MG63 (cell line): ENCODE results near the gene URB2. TPM values are rescaled to one million over a fixed set of nuclear protein-coding genes. Genes with fewer than 3 reads are reported as not detected.

Experiments used
- DNase-seq: peaks from one replicate; pipeline ENCODE4 v3.0.0-alpha.2; 2020
- H3K27me3 ChIP-seq: fragments of 250-450 bp; sonication (Bioruptor Pico); 2 replicates; pipeline ENCODE4 v1.5.1; 2020; ENCODE audit warnings: mild to moderate bottlenecking, moderate library complexity
- H3K36me3 ChIP-seq: fragments of 250-450 bp; sonication (Bioruptor Pico); 2 replicates; pipeline ENCODE4 v1.5.1; 2020; ENCODE audit warnings: mild to moderate bottlenecking, moderate library complexity
- H3K4me3 ChIP-seq: fragments of 250-450 bp; sonication (Bioruptor Pico); 2 replicates; pipeline ENCODE4 v1.5.1; 2020; ENCODE audit warnings: mild to moderate bottlenecking, moderate library complexity
- H3K9me3 ChIP-seq: fragments of 250-450 bp; sonication (Bioruptor Pico); 2 replicates; pipeline ENCODE4 v1.5.1; 2020; ENCODE audit warnings: mild to moderate bottlenecking, moderate library complexity
- total RNA-seq: library from RNA; depleted of rRNA; stranded (reverse); fragments of >200 nt; shearing (Covaris generic); gene quantifications from 2 replicates; pipeline ENCODE4 v1.2.3, GENCODE V29; 2014; ENCODE audit warnings: low replicate concordance

The URB2 gene
- total RNA-seq, 1 experiment from 2014 or later, result 21.3 TPM

DNA sequence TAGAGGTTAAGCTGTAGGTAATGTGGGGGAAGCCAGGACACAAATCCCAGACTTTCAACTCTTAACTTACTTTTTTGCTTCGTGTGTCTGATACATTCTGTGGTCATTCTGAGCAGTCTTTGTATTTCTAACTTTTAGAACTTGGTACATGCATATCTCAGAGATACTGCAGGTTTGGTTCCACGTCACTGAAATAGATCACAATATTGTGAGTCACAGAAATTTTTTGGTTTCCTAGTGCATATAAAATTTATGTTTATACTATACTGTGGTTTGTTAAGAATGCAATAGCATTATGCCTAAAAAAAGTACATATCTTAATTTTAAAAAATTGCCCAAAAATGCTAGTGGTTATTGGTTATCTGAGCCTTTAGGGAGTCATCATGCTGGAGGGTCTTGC is 3.2 kb downstream of the URB2 start:
- H3K4me3 ChIP-seq, result no peak overlapping the region
- peaks cover 54% of the 10 kb centered on the region for H3K36me3 ChIP-seq
- H3K9me3 ChIP-seq, result no peaks in the 10 kb centered on the region
- no peaks in the 10 kb centered on the region for H3K27me3 ChIP-seq
- no peak for DNase-seq

DNA sequence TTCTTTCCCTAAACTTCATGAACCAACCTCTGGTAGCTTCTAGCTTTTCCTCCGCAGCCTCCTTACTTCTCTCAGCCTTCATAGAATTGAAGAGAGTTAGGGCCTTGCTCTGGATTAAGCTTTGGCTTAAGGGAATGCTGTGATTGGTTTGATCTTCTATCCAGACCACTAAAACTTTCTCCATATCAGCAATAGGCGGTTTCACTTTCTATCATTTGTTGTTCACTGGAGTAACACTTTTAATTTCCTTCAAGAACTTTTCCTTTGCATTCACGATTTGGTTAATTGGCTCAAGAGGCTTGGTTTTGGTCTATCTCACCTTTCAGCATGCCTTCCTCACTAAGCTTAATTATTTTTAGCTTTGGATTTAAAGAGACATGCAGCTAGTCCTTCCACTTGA is 5.1 kb downstream of the URB2 start:
- H3K9me3 ChIP-seq, result no peaks in the 10 kb centered on the region
- DNase-seq, result no peak
- H3K36me3 ChIP-seq, result peaks cover 66% of the 10 kb centered on the region
- no peaks in the 10 kb centered on the region for H3K27me3 ChIP-seq
- H3K4me3 ChIP-seq, result no peak overlapping the region

GRCh38 chr1:229631966-229632365 is 5.9 kb downstream of the URB2 start:
- no peak for DNase-seq
- Histone ChIP-seq H3K27me3 (no peaks in the 10 kb centered on the region), H3K4me3 (no peak overlapping the region), H3K36me3 (peaks cover 74% of the 10 kb centered on the region), H3K9me3 (no peaks in the 10 kb centered on the region)

- no peak for DNase-seq
- no peaks in the 10 kb centered on the region for H3K9me3 ChIP-seq
- no peaks in the 10 kb centered on the region for H3K27me3 ChIP-seq
- H3K36me3 ChIP-seq, result peaks cover 80% of the 10 kb centered on the region
- H3K4me3 ChIP-seq, result no peak overlapping the region
These were observed 10.0 kb downstream of the URB2 start for GRCh38 chr1:229636042-229636441.

- Histone ChIP-seq H3K36me3 (peaks cover 86% of the 10 kb centered on the region), H3K4me3 (no peak overlapping the region), H3K9me3 (no peaks in the 10 kb centered on the region), H3K27me3 (no peaks in the 10 kb centered on the region)
- DNase-seq, result no peak
These were observed 11.7 kb downstream of the URB2 start for GRCh38 chr1:229637746-229638145.

DNA sequence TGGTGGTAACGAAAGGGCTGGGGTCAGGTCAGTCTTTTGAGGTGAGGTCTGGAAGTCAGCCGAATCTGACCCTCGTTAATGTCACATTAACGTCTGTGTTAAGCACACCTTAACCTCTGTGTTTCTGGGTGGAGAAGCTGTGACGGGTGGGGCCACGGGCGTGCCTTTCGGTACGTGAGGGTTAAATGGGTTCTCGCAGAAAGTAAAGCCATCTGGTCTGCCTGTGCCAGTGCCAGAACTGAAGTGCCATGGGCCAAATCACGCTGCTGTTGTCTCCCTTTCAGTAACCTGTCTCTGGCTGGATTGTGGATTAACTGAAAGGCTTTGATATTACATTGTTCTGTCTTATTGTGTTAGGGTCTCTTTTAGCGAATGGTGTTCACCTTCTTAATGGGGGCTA is 14.4 kb downstream of the URB2 start:
- Histone ChIP-seq H3K27me3 (no peaks in the 10 kb centered on the region), H3K9me3 (no peaks in the 10 kb centered on the region), H3K4me3 (no peak overlapping the region), H3K36me3 (peaks cover 79% of the 10 kb centered on the region)
- no peak for DNase-seq

DNA sequence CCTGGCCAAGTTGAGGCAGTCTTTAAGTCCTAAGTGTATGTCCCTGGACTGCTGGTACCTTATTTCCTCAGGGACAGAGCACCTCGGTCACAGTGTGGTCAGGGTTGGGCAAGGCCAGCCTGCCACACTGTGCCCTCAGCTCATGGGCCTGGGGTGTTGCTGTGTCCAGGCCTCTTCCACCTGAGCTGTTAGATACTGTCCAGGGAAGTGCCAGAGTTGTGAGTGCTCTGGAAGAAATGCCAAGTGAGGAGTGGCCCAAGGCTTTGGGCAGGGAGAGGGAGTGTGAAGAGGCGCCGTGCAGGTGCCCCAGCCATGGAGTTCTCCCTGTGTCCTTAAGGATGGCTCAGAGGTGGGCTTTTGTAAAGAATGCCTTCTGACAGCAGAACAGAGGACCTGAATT is 15.3 kb downstream of the URB2 start:
- H3K36me3 ChIP-seq, result peaks cover 77% of the 10 kb centered on the region

DNA sequence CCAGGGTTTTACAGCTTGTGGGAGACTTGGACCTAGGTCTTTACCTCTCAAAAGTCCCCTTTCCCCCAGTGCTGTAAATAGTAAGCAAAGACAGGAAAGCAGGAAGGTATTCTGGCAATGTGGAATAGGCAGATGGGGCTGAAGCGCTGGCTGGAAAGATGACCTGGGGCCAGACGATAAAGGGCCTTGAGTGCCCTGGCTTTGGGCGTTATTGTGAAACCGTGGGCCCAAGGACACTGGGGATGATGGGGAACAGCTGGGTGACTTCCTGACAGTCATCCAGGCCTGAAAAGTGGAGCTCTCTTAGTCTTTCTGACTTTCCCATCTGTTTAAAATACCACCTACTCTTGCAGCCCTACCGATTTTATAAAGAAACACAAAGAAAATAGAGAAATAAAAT is 16.3 kb downstream of the URB2 start:
- H3K9me3 ChIP-seq, result no peaks in the 10 kb centered on the region
- peaks cover 77% of the 10 kb centered on the region for H3K36me3 ChIP-seq

More for the DNA sequence above, 15.3 kb downstream of the URB2 start:
- Histone ChIP-seq H3K27me3 (no peaks in the 10 kb centered on the region), H3K4me3 (no peak overlapping the region), H3K9me3 (no peaks in the 10 kb centered on the region)
- DNase-seq, result no peak

GRCh38 chr1:229642970-229643369 is 16.9 kb downstream of the URB2 start:
- Histone ChIP-seq H3K27me3 (no peaks in the 10 kb centered on the region), H3K36me3 (peaks cover 77% of the 10 kb centered on the region), H3K4me3 (no peak overlapping the region), H3K9me3 (no peaks in the 10 kb centered on the region)
- no peak for DNase-seq

More for the DNA sequence above, 16.3 kb downstream of the URB2 start:
- no peak for DNase-seq
- no peaks in the 10 kb centered on the region for H3K27me3 ChIP-seq
- no peak overlapping the region for H3K4me3 ChIP-seq

- DNase-seq, result no peak
- Histone ChIP-seq H3K36me3 (peaks cover 80% of the 10 kb centered on the region), H3K27me3 (no peaks in the 10 kb centered on the region), H3K4me3 (no peak overlapping the region), H3K9me3 (no peaks in the 10 kb centered on the region)
These were observed 18.1 kb downstream of the URB2 start for GRCh38 chr1:229643996-229644745.

GRCh38 chr1:229645324-229645993 is 19.4 kb downstream of the URB2 start:
- H3K36me3 ChIP-seq, result peaks cover 80% of the 10 kb centered on the region
- no peak overlapping the region for H3K4me3 ChIP-seq
- DNase-seq, result no peak
- no peaks in the 10 kb centered on the region for H3K27me3 ChIP-seq
- H3K9me3 ChIP-seq, result no peaks in the 10 kb centered on the region

DNA sequence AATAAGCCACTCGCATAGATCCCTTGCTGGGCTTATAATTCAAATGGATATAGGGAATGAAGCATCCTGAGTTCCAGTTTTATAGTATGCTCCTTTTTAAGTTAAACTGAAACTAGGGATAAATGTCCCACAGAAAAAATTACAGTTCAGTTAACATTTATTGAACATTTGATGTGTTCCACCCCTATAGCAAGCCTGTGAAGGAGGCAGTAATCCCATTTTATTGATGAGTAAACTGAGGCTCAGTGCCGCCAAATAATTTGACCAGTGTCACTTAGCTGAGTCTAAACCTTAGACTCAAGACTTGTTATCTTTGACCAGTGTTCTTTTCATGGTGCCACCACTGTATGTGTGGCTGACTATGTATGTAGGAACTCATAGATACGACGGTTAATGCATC is 22.4 kb downstream of the URB2 start:
- no peaks in the 10 kb centered on the region for H3K27me3 ChIP-seq
- H3K9me3 ChIP-seq, result no peaks in the 10 kb centered on the region
- H3K4me3 ChIP-seq, result no peak overlapping the region
- DNase-seq, result no peak
- peaks cover 75% of the 10 kb centered on the region for H3K36me3 ChIP-seq

DNA sequence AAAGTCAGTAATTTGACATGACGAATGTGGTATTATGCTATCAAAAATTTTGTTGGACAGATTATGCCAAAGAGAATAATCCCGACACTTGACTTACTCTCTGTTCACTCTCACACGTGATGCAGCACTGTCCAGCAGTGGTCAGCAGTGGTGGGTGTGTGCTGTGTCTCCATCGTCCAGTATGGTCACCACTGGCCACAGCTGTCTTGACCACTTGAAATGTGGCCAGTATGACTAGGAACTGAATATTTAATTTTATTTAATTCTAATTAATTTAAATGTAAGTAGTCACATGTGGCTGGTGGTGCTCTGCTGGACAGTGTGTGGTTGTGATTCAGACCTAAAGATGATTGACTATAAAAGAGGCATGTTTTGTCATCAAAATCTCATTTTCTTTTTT is 24.0 kb downstream of the URB2 start:
- peaks cover 76% of the 10 kb centered on the region for H3K36me3 ChIP-seq

DNA sequence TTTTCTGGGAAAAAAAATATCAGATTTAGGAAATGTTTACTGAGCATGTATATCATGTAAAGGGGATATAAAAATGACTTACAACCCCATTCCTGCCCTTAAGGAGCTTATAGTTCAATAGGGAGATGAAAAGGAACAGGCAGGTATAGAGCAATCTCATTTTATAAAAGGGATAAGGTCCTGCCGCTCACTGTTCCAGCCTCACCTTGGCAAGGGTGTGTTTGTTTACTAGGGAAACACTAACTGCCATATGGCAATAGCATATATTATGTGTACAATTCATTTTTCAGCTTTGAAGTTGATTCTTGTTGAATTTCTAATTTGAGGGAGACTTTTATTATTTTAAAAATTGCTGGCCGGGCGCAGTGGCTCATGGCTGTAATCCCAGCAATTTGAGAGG is 25.5 kb downstream of the URB2 start:
- Histone ChIP-seq H3K36me3 (peaks cover 82% of the 10 kb centered on the region), H3K4me3 (no peak overlapping the region), H3K9me3 (no peaks in the 10 kb centered on the region), H3K27me3 (no peaks in the 10 kb centered on the region)
- no peak for DNase-seq

More for the DNA sequence above, 24.0 kb downstream of the URB2 start:
- no peaks in the 10 kb centered on the region for H3K27me3 ChIP-seq
- no peak overlapping the region for H3K4me3 ChIP-seq
- no peak for DNase-seq
- H3K9me3 ChIP-seq, result no peaks in the 10 kb centered on the region

GRCh38 chr1:229653420-229653819 is 27.4 kb downstream of the URB2 start:
- Histone ChIP-seq H3K36me3 (peaks cover 83% of the 10 kb centered on the region), H3K4me3 (no peak overlapping the region), H3K27me3 (no peaks in the 10 kb centered on the region), H3K9me3 (no peaks in the 10 kb centered on the region)
- DNase-seq, result no peak

DNA sequence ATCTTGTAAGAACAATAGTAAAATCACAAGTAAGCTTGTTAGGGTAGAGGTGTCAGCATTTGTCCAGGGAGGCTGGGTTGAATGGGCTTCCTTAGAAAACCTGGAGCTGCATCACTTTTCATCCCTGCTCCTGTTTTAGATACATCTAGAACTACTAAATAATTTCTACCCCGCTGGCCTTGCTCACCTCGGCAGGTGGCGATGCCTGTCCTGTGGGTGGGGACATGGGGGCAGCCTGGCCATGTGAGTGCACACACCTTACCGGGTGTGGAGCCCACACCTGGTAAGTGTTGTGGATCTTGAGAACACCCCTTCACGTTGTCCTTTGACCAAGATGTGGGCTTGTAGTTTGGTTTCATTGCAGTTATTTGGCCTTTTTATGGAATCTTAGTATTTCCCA is 29.7 kb downstream of the URB2 start:
- no peak overlapping the region for H3K4me3 ChIP-seq
- no peak for DNase-seq
- H3K36me3 ChIP-seq, result peaks cover 87% of the 10 kb centered on the region
- no peaks in the 10 kb centered on the region for H3K9me3 ChIP-seq
- H3K27me3 ChIP-seq, result no peaks in the 10 kb centered on the region

DNA sequence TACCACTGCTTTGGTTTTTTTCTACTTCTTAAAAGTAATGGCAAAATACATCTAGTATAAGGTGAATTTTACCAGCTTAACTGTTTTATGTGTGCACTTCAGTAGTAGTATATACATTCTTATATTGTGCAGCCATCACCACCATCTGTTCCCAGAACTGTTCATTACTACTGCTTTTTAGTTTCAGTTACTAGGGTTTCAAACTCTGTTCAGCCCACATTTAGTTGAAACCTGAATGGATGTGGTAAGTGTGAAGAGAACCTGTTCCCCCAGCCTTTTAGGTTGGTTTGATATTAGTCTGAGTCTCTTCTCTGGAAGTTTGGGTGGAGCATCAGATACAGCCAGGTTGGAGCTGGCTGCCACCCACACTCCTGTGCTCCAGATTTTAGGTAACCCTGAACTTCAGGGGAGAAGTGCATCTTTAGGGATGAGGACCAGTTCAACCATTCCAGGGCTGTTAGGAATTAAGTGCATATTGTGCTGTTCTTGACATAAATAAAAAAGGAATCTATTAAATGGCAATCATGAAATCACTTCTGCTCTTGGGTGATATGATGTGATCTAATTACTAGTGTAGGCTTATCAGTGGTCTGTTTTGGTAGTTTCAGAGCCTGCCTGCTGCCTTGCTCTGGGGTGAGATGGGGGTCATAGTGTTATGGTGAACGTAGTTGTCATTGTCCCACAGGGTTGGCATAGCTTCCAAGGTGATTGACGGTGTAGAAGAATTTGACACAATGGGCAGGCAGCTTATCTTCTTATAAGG is 32.1 kb downstream of the URB2 start:
- H3K27me3 ChIP-seq, result no peaks in the 10 kb centered on the region
- no peaks in the 10 kb centered on the region for H3K9me3 ChIP-seq
- no peak overlapping the region for H3K4me3 ChIP-seq
- DNase-seq, result no peak
- peaks cover 81% of the 10 kb centered on the region for H3K36me3 ChIP-seq
